Testis (tissue), 3 donors: ENCODE results near the gene ADGRD1. TPM values are rescaled to one million over a fixed set of nuclear protein-coding genes. Genes with fewer than 3 reads are reported as not detected.
A peak's percentile ranks its signal among the peaks of the same experiment; 100 is the strongest.

Source experiments
- DNase-seq: peaks from one replicate; pipeline ENCODE4 v3.0.0-alpha.2; 2019
- H3K27ac ChIP-seq, 2 donors: fragments of 200-600 bp; sonication (generic); one replicate each; pipeline ENCODE4 v1.5.1; 2019
- H3K27me3 ChIP-seq: fragments of 200-600 bp; sonication (generic); one replicate; pipeline ENCODE4 v1.5.1; 2019
- H3K36me3 ChIP-seq: fragments of 200-600 bp; sonication (generic); one replicate; pipeline ENCODE4 v1.5.1; 2017; ENCODE audit warnings: low read depth; ENCODE audit errors: missing control alignments
- H3K4me1 ChIP-seq: fragments of 200-600 bp; sonication (generic); one replicate; pipeline ENCODE4 v1.5.1; 2019
- H3K4me3 ChIP-seq, 2 donors: fragments of 200-600 bp; sonication (generic); one replicate each; pipeline ENCODE4 v1.5.1; 2017 to 2019
- H3K9me3 ChIP-seq: fragments of 200-600 bp; sonication (generic); one replicate; pipeline ENCODE4 v1.5.1; 2017
- POLR2A ChIP-seq: fragments of 450-650 bp; IDR thresholded peaks from one replicate; pipeline ENCODE4 v1.6.1; 2017; ENCODE audit warnings: antibody characterized with exemption, mild to moderate bottlenecking, moderate library complexity
- WGBS, 2 donors: methylation state at CpG; one replicate each; pipeline ENCODE4 v1.1.5; 2018; 5-methylcytosine and 5-hydroxymethylcytosine counted together
- intact Hi-C: fragments of 100-400 bp; cut with DNase I; formaldehyde crosslinking; loops from one replicate; pipeline ENCODE4 v1.15.1; 2023; ENCODE audit warnings: low total_unique reads
- polyA plus RNA-seq: library from polyadenylated mRNA; stranded (reverse); fragments of 350-450 nt; fragmentation: Illumina TruSeq; extraction: RNeasy Lipid Tissue Mini Kit (QIAGEN cat#74804); gene quantifications from one replicate; pipeline ENCODE4 v1.2.3, GENCODE V29; 2014; ENCODE audit warnings: low read depth, low replicate concordance; ENCODE audit not compliant: insufficient read depth
- total RNA-seq, 2 donors: library from RNA; depleted of rRNA; stranded (reverse); fragments of >200 nt; gene quantifications; one replicate each; pipeline ENCODE4 v1.2.3, GENCODE V29; 2016
- TF ChIP-seq, protein P1 (sequence below), 3 experiments: fragments of 450-650 bp in 2 of 3; fragments of 200-600 bp in 1 of 3; sonication (generic) in 1 of 3; IDR thresholded peaks; one replicate each; pipeline ENCODE4 v1.5.1; 2016 to 2019; ENCODE audit warnings: antibody characterized with exemption in 3 of 3, mild to moderate bottlenecking in 2 of 3, moderate library complexity in 1 of 3

Gene ADGRD1
- total and polyA plus RNA-seq, 3 donors from 2014 or later, result 27.2 to 43.2 (median 42.8) TPM

GRCh38 chr12:130945786-130946492 lies 7.8 kb upstream of the ADGRD1 start:
- Histone ChIP-seq H3K36me3 (no peaks in the 10 kb centered on the region), H3K27me3 (no peaks in the 10 kb centered on the region), H3K4me3 (no peak overlapping the region), H3K4me1 (peaks cover 17% of the 10 kb centered on the region), H3K9me3 (no peaks in the 10 kb centered on the region), H3K27ac (peak overlapping the region in 1 of 2 donors; percentile 73)
- peak; percentile 47 for DNase-seq
- WGBS, 2 donors, result 66 to 69% methylated on average over 7 of the region's 7 CpGs
- no peak for TF ChIP-seq POLR2A
- TF ChIP-seq, protein P1, sequence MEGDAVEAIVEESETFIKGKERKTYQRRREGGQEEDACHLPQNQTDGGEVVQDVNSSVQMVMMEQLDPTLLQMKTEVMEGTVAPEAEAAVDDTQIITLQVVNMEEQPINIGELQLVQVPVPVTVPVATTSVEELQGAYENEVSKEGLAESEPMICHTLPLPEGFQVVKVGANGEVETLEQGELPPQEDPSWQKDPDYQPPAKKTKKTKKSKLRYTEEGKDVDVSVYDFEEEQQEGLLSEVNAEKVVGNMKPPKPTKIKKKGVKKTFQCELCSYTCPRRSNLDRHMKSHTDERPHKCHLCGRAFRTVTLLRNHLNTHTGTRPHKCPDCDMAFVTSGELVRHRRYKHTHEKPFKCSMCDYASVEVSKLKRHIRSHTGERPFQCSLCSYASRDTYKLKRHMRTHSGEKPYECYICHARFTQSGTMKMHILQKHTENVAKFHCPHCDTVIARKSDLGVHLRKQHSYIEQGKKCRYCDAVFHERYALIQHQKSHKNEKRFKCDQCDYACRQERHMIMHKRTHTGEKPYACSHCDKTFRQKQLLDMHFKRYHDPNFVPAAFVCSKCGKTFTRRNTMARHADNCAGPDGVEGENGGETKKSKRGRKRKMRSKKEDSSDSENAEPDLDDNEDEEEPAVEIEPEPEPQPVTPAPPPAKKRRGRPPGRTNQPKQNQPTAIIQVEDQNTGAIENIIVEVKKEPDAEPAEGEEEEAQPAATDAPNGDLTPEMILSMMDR (IDR thresholded peaks at IDR 0.05), result no peak
- intact Hi-C loops, result no loop called here

DNA sequence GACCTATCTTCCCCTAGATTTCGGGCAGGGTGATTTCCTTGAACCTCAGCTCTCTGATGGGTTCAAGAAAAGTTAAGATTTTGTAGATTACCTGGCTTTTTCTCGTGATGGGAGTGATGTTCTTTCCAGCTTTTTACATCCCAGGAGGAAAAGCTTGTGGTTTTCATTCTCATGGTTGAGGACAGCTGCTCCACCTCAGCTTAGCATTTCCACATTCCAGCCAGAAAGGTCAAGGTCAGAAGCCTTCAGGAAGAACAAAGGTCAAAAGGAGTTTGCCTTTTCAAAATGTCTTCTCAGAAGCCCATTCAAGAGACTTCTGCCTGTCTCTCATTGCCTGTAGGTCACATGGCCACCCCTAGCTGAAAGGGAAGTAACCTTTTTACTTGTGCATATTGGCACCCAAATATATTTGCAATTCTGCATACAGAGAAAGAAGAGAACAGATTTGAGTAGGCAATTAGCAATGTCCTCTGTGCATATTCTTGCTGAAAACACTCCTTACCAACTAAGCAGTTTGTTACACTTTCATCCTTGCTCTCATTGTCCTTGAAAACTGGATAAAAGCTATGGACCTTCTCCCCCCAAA lies 6.6 kb upstream of the ADGRD1 start:
- WGBS, 2 donors, result 41 to 49% methylated on average over 2 of the region's 2 CpGs
- H3K9me3 ChIP-seq, result no peaks in the 10 kb centered on the region
- peak overlapping the region in 1 of 2 donors; percentile 73 for H3K27ac ChIP-seq
- H3K4me3 ChIP-seq, result no peak overlapping the region
- no peaks in the 10 kb centered on the region for H3K27me3 ChIP-seq
- TF ChIP-seq, protein P1 (IDR thresholded peaks at IDR 0.05), result no peak
- TF ChIP-seq POLR2A, result no peak
- peaks cover 17% of the 10 kb centered on the region for H3K4me1 ChIP-seq
- intact Hi-C loops, result no loop called here
- no peaks in the 10 kb centered on the region for H3K36me3 ChIP-seq
- DNase-seq, result no peak

GRCh38 chr12:130948136-130948535 lies 5.6 kb upstream of the ADGRD1 start:
- Histone ChIP-seq H3K4me3 (no peak overlapping the region), H3K4me1 (peaks cover 19% of the 10 kb centered on the region), H3K27ac (no peak overlapping the region), H3K36me3 (no peaks in the 10 kb centered on the region), H3K9me3 (no peaks in the 10 kb centered on the region), H3K27me3 (no peaks in the 10 kb centered on the region)
- TF ChIP-seq POLR2A, result no peak
- TF ChIP-seq, protein P1 (IDR thresholded peaks at IDR 0.05), result no peak
- DNase-seq, result no peak
- intact Hi-C loops, result no loop called here
- 91 to 92% methylated on average over 10 of the region's 10 CpGs for WGBS, 2 donors

DNA sequence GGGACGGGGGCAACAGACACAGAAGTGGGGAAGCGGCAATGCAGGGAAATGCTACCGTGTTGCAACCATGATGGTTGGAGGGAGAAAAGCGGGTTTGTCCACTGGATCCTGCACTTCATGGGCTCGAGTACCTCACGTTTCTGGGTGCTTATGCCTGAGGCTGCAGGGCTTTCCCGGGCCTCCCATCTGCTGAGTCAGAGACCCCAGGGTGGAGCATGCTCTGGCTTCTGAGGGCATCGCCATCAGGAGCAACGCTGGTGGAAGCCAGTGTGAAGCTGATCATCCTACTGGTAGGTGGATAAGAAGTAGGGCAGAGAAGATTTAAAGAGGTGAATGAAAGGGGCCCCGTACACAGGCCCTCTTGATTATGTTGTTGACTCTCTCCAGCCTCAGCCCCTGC lies 5.0 kb upstream of the ADGRD1 start:
- no peak overlapping the region for H3K27ac ChIP-seq
- H3K4me1 ChIP-seq, result peaks cover 25% of the 10 kb centered on the region
- no peaks in the 10 kb centered on the region for H3K27me3 ChIP-seq
- DNase-seq, result no peak
- intact Hi-C loops, result no loop called here
- H3K36me3 ChIP-seq, result no peaks in the 10 kb centered on the region
- H3K4me3 ChIP-seq, result no peak overlapping the region
- no peak for TF ChIP-seq POLR2A
- TF ChIP-seq, protein P1 (IDR thresholded peaks at IDR 0.05), result no peak
- WGBS, 2 donors, result 89 to 92% methylated on average over 10 of the region's 10 CpGs
- no peaks in the 10 kb centered on the region for H3K9me3 ChIP-seq
